Bronchial epithelial cell (primary cell): ENCODE results near the gene AGAP1. TPM values are rescaled to one million over a fixed set of nuclear protein-coding genes. Genes with fewer than 3 reads are reported as not detected.

Experiments
- DNase-seq: peaks from one replicate; pipeline ENCODE4 v3.0.0-alpha.2; 2010; ENCODE audit warnings: low read depth
- FAIRE-seq: peaks from 2 replicates; lab custom pipeline; 2011; peaks lifted over from hg19 to GRCh38; lab: Jason Lieb, UNC
- H3K27me3 ChIP-seq: 2 replicates; pipeline ENCODE4 v1.5.1; 2011; ENCODE audit warnings: low read length; ENCODE audit not compliant: control insufficient read depth, insufficient read depth
- H3K36me3 ChIP-seq: 2 replicates; pipeline ENCODE4 v1.5.1; 2011; ENCODE audit warnings: low read length; ENCODE audit not compliant: control insufficient read depth, insufficient read depth
- H3K4me3 ChIP-seq: 2 replicates; pipeline ENCODE4 v1.5.1; 2011; ENCODE audit warnings: mild to moderate bottlenecking, low read depth, low read length, control low read depth
- total RNA-seq: library from RNA; depleted of rRNA; stranded (reverse); fragments of >200 nt; gene quantifications from 2 replicates; pipeline ENCODE4 v1.2.1, GENCODE V29; 2014
- TF ChIP-seq, protein P1 (sequence below): IDR thresholded peaks from 2 replicates; pipeline ENCODE4 v1.5.1; 2011; ENCODE audit warnings: mild to moderate bottlenecking, moderate library complexity, low read length, control low read depth, inconsistent platforms; ENCODE audit not compliant: insufficient read depth, severe bottlenecking

AGAP1 gene
- total RNA-seq, 1 donor from 2014 or later, result 22.4 TPM

DNA sequence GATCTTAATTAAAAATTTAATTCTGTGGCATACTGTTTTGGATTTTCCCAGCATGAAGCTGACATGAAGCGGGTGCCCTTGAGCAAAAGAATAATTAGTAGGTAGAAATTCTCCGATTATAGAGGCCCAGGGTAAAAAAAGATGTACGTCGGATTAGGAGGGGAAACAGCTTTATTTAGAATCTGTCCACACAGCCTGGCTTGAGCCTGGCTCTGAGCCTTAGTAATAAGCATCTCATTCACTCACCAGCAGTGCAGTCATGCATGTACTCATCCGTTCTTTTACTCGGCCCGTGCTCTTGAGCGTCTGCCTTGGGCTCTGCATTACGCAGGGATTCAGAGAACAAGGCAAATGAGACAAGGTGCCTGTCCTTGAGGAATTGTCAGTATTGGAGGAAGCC, 219.3 kb downstream of the AGAP1 start:
- Histone ChIP-seq H3K4me3 (no peak overlapping the region), H3K36me3 (peaks cover 2% of the 10 kb centered on the region), H3K27me3 (no peaks in the 10 kb centered on the region)
- DNase-seq, result no peak
- TF ChIP-seq, protein P1, sequence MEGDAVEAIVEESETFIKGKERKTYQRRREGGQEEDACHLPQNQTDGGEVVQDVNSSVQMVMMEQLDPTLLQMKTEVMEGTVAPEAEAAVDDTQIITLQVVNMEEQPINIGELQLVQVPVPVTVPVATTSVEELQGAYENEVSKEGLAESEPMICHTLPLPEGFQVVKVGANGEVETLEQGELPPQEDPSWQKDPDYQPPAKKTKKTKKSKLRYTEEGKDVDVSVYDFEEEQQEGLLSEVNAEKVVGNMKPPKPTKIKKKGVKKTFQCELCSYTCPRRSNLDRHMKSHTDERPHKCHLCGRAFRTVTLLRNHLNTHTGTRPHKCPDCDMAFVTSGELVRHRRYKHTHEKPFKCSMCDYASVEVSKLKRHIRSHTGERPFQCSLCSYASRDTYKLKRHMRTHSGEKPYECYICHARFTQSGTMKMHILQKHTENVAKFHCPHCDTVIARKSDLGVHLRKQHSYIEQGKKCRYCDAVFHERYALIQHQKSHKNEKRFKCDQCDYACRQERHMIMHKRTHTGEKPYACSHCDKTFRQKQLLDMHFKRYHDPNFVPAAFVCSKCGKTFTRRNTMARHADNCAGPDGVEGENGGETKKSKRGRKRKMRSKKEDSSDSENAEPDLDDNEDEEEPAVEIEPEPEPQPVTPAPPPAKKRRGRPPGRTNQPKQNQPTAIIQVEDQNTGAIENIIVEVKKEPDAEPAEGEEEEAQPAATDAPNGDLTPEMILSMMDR, result no peak
- FAIRE-seq, result no peak

DNA sequence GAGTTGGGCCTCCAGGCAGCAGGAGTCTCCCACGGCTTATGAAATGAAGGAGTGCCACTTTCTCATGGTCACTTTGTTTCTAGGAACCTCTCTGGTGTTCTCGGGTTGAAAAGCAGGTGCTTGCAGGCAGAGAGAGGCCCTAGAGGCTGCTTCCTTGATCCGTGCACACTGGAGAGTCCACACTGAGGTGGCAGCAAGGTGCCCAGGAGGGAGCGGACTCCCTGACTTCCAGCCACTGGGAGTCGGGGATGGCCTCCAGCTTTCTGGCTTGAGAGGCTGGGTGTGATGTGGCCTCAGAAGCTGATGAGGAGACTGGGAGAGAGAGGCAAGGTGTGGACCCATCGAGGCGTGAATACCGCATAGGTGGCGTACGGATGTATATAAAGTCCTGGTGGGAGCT, 221.8 kb downstream of the AGAP1 start:
- FAIRE-seq, result no peak
- Histone ChIP-seq H3K4me3 (no peak overlapping the region), H3K27me3 (no peaks in the 10 kb centered on the region), H3K36me3 (peaks cover 3% of the 10 kb centered on the region)
- DNase-seq, result no peak
- TF ChIP-seq, protein P1, result no peak

DNA sequence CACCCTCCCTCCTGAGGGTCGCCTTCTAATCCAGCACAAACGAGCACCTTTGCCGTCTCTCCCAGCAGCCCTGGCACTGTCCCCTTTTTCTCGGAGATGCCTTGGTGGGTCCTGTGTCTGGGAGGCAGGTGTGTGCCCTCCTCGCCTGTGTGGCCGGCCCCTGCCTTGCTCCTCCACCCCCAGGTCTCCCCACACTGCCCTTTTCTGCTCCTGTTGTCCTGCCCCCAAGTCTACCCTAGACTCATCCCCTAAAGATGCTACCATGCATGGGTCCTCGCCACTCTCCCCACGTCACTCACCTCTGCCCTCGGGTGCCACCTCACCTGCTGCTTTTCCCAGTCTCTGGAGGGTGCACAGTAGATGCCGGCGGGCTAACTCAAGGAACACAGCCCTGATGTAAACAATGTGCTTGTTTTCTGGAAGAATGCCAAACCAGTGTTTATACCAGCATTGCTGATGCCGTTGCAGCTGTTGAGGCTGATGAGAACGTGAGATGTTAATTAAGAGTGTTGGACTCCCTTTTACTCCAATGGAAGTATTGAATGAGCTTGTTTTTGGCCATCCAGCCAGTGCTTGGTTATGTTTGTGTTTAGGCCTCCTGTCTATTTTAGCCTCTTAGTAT, 223.1 kb downstream of the AGAP1 start:
- no peak for FAIRE-seq
- TF ChIP-seq, protein P1, result no peak
- no peak for DNase-seq
- Histone ChIP-seq H3K27me3 (no peaks in the 10 kb centered on the region), H3K36me3 (peaks cover 1% of the 10 kb centered on the region), H3K4me3 (no peak overlapping the region)

DNA sequence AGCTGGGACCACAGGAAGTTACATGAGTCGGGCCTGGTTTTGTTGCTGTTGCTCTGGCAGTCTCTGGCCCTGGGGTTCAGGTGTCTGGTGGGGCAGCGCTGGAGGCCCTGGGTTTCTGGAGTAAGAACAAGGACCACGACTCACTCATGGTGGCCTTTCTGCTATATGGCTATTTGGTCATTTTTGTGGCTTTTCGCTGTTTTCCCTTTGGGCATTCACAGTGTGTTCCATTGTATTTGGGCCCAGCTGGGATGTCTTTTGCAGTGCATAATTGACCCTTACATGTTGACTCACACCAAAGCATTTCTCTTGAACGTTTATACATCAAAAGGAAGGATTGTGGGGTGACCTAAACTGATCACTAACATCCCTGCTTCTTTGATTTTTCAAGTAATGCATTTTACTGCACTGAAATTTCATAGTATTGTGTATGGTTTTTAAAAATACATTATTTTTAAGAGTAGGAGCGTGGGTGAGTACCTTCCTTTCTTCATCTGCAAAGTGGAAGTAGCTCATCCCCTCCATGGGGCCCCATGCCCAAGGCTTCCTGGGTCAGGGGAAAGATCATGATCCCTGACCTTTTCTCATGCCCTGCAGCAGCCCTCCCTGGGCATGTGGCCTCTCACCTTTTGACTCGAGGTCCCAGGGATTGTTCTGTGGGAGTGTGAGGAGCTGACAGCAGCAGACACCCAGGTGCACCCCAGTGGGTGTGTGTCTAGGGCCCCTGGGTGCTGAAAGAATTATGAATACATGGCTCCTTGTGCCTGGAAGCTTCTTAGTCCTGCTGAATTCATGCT, 225.5 kb downstream of the AGAP1 start:
- TF ChIP-seq, protein P1, result no peak
- peaks cover 1% of the 10 kb centered on the region for H3K36me3 ChIP-seq
- FAIRE-seq, result no peak
- H3K4me3 ChIP-seq, result no peak overlapping the region
- H3K27me3 ChIP-seq, result no peaks in the 10 kb centered on the region
- DNase-seq, result no peak

DNA sequence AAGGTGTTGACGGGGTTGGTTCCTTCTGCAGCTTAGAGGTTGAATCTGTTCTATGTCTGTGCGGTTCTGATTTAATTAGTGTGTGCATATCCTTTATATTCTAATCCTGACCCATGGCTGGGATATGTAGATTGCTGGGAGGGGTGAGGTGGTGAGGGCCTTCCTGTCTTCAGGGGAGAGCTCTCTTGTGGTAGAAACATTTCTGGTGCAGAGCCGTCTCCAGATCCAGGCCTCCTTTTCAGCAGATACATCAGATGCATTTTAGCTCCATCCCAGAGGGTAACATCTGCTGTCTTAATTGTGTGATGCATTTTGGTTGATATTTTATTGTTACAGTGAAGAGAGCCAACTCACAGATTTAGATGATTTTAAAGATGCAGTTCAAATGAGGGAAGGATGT, 227.8 kb downstream of the AGAP1 start:
- no peak overlapping the region for H3K4me3 ChIP-seq
- TF ChIP-seq, protein P1, result no peak
- DNase-seq (no peak), FAIRE-seq (no peak)
- H3K27me3 ChIP-seq, result no peaks in the 10 kb centered on the region
- peaks cover 1% of the 10 kb centered on the region for H3K36me3 ChIP-seq
